Esophagus muscularis mucosa (tissue), 4 donors: Measurements from ENCODE around the gene CEP19. TPM values are rescaled to one million over a fixed set of nuclear protein-coding genes. Genes with fewer than 3 reads are reported as not detected.

Source experiments
- DNase-seq: peaks from one replicate; pipeline ENCODE4 v3.0.0-alpha.2; 2017; ENCODE audit errors: extremely low spot score
- H3K27ac ChIP-seq, 4 donors: fragments of 200-600 bp; sonication (generic); replicated peaks in 1 of 4; 1 replicate in 3 of 4; 2 replicates in 1 of 4; pipeline ENCODE4 v1.5.1; 2016 to 2019; ENCODE audit warnings: mild to moderate bottlenecking in 1 of 4
- H3K27me3 ChIP-seq, 4 donors: fragments of 200-600 bp; sonication (generic); one replicate each; pipeline versions ENCODE4 v1.5.1 to v1.6.0; 2016 to 2019
- H3K36me3 ChIP-seq, 4 donors: fragments of 200-600 bp; sonication (generic); one replicate each; pipeline ENCODE4 v1.5.1; 2016 to 2019
- H3K4me1 ChIP-seq, 4 donors: fragments of 200-600 bp; sonication (generic); one replicate each; pipeline ENCODE4 v1.5.1; 2016 to 2019
- H3K4me3 ChIP-seq, 4 donors: fragments of 200-600 bp; sonication (generic); 1 replicate in 2 of 4; 2 replicates in 2 of 4; pipeline ENCODE4 v1.5.1; 2016 to 2019; ENCODE audit warnings: mild to moderate bottlenecking in 4 of 4, moderate library complexity in 1 of 4
- H3K9me3 ChIP-seq, 4 donors: fragments of 200-600 bp; sonication (generic); 1 replicate in 3 of 4; 2 replicates in 1 of 4; pipeline ENCODE4 v1.5.1; 2016 to 2019
- EP300 ChIP-seq: sonication (generic); formaldehyde crosslinking; IDR thresholded peaks from one replicate; pipeline ENCODE4 v1.6.1; 2017; ENCODE audit warnings: antibody characterized with exemption
- POLR2A ChIP-seq: fragments of 450-650 bp; IDR thresholded peaks from one replicate; pipeline ENCODE4 v1.6.1; 2017; ENCODE audit warnings: antibody characterized with exemption, moderate library complexity, mild to moderate bottlenecking, low read depth
- POLR2AphosphoS5 ChIP-seq, 2 donors: sonication (generic); formaldehyde crosslinking; IDR thresholded peaks; one replicate each; pipeline ENCODE4 v1.6.1; 2017; ENCODE audit warnings: antibody characterized with exemption in 2 of 2
- WGBS: methylation state at CpG from one replicate; pipeline ENCODE4 v1.1.5; 2018; 5-methylcytosine and 5-hydroxymethylcytosine counted together
- intact Hi-C: fragments of 100-400 bp; cut with DNase I; formaldehyde crosslinking; loops from one replicate; pipeline ENCODE4 v1.15.1; 2023
- total RNA-seq, 4 donors: library from RNA; depleted of rRNA; stranded (reverse); fragments of >200 nt; gene quantifications; one replicate each; pipeline versions ENCODE4 v1.1.0 to v1.2.1, GENCODE V29; 2016
- TF ChIP-seq, protein P1 (sequence below), 3 experiments: fragments of 200-600 bp in 2 of 3; fragments of 450-650 bp in 1 of 3; sonication (generic) in 2 of 3; IDR thresholded peaks; one replicate each; pipeline ENCODE4 v1.5.1; 2017 to 2019; ENCODE audit warnings: antibody characterized with exemption in 3 of 3, mild to moderate bottlenecking in 2 of 3, moderate library complexity in 1 of 3

The CEP19 gene
- total RNA-seq, 4 donors from 2014 or later = 1.5 to 4.0 (median 3.3) TPM

DNA sequence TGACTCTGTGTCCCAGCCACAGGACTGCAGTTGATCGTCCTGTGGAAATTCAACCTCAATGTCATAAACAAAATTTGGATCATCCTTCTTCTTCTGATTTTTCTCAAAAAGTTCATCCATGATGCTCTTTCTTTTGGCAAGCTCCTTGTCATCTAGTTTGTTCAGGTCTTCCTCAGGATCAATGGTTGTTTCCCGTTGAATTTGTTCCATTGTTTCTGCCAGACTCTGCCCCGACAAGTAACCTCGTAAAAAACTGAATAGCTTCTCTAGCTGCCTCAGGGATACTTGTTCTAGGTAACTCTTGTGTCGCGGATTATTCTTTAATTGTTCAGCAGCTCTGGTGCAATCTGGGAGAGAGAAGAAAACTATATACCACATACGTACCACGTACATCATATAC, 4.5 kb downstream of the CEP19 start:
- Histone ChIP-seq H3K9me3 (no peaks in the 10 kb centered on the region), H3K4me1 (peaks cover 5 to 9% (median 8%) of the 10 kb centered on the region in 4 donors), H3K27ac (no peak overlapping the region), H3K27me3 (no peaks in the 10 kb centered on the region), H3K4me3 (no peak overlapping the region), H3K36me3 (no peaks in the 10 kb centered on the region)
- no peak for TF ChIP-seq POLR2AphosphoS5 (IDR thresholded peaks at IDR 0.05)
- TF ChIP-seq, protein P1, sequence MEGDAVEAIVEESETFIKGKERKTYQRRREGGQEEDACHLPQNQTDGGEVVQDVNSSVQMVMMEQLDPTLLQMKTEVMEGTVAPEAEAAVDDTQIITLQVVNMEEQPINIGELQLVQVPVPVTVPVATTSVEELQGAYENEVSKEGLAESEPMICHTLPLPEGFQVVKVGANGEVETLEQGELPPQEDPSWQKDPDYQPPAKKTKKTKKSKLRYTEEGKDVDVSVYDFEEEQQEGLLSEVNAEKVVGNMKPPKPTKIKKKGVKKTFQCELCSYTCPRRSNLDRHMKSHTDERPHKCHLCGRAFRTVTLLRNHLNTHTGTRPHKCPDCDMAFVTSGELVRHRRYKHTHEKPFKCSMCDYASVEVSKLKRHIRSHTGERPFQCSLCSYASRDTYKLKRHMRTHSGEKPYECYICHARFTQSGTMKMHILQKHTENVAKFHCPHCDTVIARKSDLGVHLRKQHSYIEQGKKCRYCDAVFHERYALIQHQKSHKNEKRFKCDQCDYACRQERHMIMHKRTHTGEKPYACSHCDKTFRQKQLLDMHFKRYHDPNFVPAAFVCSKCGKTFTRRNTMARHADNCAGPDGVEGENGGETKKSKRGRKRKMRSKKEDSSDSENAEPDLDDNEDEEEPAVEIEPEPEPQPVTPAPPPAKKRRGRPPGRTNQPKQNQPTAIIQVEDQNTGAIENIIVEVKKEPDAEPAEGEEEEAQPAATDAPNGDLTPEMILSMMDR (IDR thresholded peaks at IDR 0.05) = no peak
- no peak for TF ChIP-seq POLR2A
- DNase-seq = no peak
- 94% methylated on average over 8 of the region's 8 CpGs for WGBS
- intact Hi-C loops = no loop called here

DNA sequence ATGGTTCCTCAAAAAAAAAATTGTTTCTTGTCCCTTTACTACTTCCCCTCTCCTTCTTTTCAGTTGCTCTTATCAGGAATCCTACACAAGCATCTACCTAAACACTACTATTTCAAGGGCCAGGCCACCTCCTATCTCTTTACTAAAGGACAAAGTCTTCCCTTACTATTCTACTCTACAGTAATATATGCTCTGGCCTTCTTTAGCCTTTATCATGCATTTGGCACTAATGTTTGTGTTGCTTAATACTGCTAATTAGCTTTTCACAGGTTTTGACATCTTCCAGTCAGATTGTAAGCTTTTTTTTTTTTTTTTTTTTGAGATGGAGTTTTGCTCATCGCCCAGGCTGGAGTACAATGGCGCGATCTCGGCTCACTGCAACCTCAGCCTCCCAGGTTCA, 5.3 kb downstream of the CEP19 start:
- no peak overlapping the region for H3K4me3 ChIP-seq
- 96% methylated on average over 4 of the region's 4 CpGs for WGBS
- H3K27me3 ChIP-seq = no peaks in the 10 kb centered on the region
- intact Hi-C loops = no loop called here
- no peaks in the 10 kb centered on the region for H3K36me3 ChIP-seq
- no peak overlapping the region for H3K27ac ChIP-seq
- peaks cover 5 to 8% (median 8%) of the 10 kb centered on the region in 4 donors for H3K4me1 ChIP-seq
- no peaks in the 10 kb centered on the region for H3K9me3 ChIP-seq
- DNase-seq = no peak
- TF ChIP-seq, protein P1 (IDR thresholded peaks at IDR 0.05) = no peak
- TF ChIP-seq EP300 (no peak), POLR2A (no peak), POLR2AphosphoS5 (IDR thresholded peaks at IDR 0.05) (no peak)

DNA sequence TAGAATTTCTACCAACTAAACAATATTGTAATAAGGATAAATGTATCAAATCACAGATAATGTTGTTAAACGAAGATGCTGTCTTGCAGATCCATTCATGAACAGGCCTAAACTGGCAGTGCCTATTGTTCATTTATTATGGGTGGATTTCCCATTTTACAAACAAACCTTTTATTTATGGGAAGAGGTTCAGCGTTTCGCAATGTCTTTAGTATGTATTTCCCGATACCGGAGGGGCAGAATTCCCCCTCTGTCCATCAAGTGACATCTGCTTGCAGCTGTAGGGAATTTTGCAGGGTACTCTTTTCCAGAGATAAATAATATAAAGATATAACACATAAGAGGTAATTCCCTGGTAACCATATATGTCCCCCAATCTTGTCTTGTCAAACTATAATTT, 5.7 kb downstream of the CEP19 start:
- Histone ChIP-seq H3K4me3 (no peak overlapping the region), H3K27me3 (no peaks in the 10 kb centered on the region), H3K9me3 (no peaks in the 10 kb centered on the region), H3K27ac (no peak overlapping the region), H3K4me1 (peaks cover 2 to 5% (median 4%) of the 10 kb centered on the region in 4 donors), H3K36me3 (no peaks in the 10 kb centered on the region)
- intact Hi-C loops = no loop called here
- no peak for DNase-seq
- 65% methylated on average over 5 of the region's 5 CpGs for WGBS
- TF ChIP-seq POLR2A (no peak), POLR2AphosphoS5 (IDR thresholded peaks at IDR 0.05) (no peak), EP300 (no peak)
- TF ChIP-seq, protein P1 (IDR thresholded peaks at IDR 0.05) = no peak

DNA sequence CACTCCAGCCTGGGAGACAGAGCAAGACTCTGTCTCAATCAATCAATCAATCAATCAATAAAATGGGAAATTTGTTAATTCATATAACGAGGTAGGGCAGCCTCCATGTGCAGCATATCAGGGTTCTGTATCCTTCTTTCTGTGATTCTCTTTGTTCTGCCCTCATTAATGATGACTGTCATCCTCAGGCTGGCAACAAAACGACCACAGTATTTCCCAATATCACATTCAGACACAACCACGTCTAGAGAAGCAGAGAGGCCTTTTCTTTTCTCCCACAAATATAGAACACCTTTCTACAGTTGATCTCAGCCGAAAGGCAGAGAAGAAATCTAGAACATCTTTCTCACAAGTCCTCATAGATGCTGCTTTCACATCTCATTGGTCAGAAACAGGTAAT, 11.2 kb downstream of the CEP19 start:
- 74% methylated on average over 4 of the region's 4 CpGs for WGBS
- Histone ChIP-seq H3K4me3 (no peak overlapping the region), H3K27ac (no peak overlapping the region), H3K4me1 (no peaks in the 10 kb centered on the region), H3K36me3 (no peaks in the 10 kb centered on the region), H3K9me3 (no peaks in the 10 kb centered on the region), H3K27me3 (no peaks in the 10 kb centered on the region)
- TF ChIP-seq POLR2AphosphoS5 (IDR thresholded peaks at IDR 0.05) (no peak), POLR2A (no peak), EP300 (no peak)
- TF ChIP-seq, protein P1 (IDR thresholded peaks at IDR 0.05) = no peak
- DNase-seq = no peak
- intact Hi-C loops = no loop called here

DNA sequence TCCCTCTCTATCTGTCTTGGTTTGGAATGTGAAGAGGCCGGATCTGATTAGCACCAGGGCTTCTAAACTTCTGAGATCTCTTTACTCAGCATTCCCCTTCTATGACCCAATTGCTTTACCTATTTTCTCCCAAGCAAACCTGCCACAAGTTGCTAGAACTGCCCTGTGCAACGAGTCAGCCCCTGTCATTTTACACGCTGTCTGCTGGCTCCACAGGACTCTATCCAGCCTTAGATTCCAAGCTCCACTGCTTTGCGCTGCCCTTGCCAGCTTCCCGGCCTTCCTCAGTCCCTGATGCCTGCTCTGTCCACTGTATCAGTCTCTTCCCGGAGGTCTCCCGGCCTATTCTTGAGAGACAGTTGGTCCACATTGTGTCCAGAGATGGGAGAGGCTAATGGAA, 12.3 kb downstream of the CEP19 start:
- Histone ChIP-seq H3K4me1 (no peaks in the 10 kb centered on the region), H3K36me3 (no peaks in the 10 kb centered on the region), H3K27ac (no peak overlapping the region), H3K4me3 (no peak overlapping the region), H3K9me3 (no peaks in the 10 kb centered on the region), H3K27me3 (no peaks in the 10 kb centered on the region)
- intact Hi-C loops = no loop called here
- TF ChIP-seq POLR2A (no peak), EP300 (no peak), POLR2AphosphoS5 (IDR thresholded peaks at IDR 0.05) (no peak)
- TF ChIP-seq, protein P1 (IDR thresholded peaks at IDR 0.05) = no peak
- WGBS = 89% methylated on average over 7 of the region's 7 CpGs
- no peak for DNase-seq
